PC-3 (cell line): ENCODE measurements around the gene LHFPL3.

Experiments used
- EZH2 ChIP-seq: fragments of 300-600 bp; sonication (generic); IDR thresholded peaks from one replicate; pipeline ENCODE4 v1.6.1; 2017; ENCODE audit warnings: antibody characterized with exemption, mild to moderate bottlenecking, low read length; ENCODE audit not compliant: unreplicated experiment
- EZH2phosphoT487 ChIP-seq: fragments of 300-600 bp; sonication (generic); IDR thresholded peaks from 2 replicates; pipeline ENCODE4 v1.6.1; 2018; ENCODE audit warnings: mild to moderate bottlenecking, antibody characterized with exemption, low read length, borderline replicate concordance
- TF ChIP-seq, protein P1 (sequence below): fragments of 300-600 bp; sonication (generic); conservative IDR thresholded peaks from 2 replicates; pipeline ENCODE4 v1.5.1; 2017; ENCODE audit warnings: antibody characterized with exemption, low read depth, mild to moderate bottlenecking, low read length

GRCh38 chr7:104363355-104363754 is 35.0 kb downstream of the LHFPL3 start:
- TF ChIP-seq, protein P1, sequence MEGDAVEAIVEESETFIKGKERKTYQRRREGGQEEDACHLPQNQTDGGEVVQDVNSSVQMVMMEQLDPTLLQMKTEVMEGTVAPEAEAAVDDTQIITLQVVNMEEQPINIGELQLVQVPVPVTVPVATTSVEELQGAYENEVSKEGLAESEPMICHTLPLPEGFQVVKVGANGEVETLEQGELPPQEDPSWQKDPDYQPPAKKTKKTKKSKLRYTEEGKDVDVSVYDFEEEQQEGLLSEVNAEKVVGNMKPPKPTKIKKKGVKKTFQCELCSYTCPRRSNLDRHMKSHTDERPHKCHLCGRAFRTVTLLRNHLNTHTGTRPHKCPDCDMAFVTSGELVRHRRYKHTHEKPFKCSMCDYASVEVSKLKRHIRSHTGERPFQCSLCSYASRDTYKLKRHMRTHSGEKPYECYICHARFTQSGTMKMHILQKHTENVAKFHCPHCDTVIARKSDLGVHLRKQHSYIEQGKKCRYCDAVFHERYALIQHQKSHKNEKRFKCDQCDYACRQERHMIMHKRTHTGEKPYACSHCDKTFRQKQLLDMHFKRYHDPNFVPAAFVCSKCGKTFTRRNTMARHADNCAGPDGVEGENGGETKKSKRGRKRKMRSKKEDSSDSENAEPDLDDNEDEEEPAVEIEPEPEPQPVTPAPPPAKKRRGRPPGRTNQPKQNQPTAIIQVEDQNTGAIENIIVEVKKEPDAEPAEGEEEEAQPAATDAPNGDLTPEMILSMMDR, result no peak
- TF ChIP-seq EZH2 (no peak), EZH2phosphoT487 (no peak)
